HCT116 (cell line): ENCODE measurements around the gene SLC6A19. TPM values are rescaled to one million over a fixed set of nuclear protein-coding genes. Genes with fewer than 3 reads are reported as not detected.

ENCODE experiments used
- ATAC-seq: fragments of 200-7000 bp; cut with Tn5 transposase; 2 replicates; pipeline ENCODE4 v1.9.1; 2020; ENCODE audit warnings: mild to moderate bottlenecking, moderate library complexity
- BruUV-seq: library from RNA; stranded (reverse); fragments of 400-500 nt; replicated peaks from 2 replicates; lab custom pipeline; 2021; lab: Mats Ljungman, UMichigan
- CTCF ChIA-PET: fragments of 300-600 bp; sonication (Branson Sonifier 250); formaldehyde crosslinking; loops from one replicate; lab custom pipeline; 2021; ENCODE audit warnings: antibody characterized with exemption; lab: Charles Lee
- POLR2A ChIA-PET: fragments of 300-600, 350-600 bp; sonication (Branson Sonifier 250); formaldehyde crosslinking; loops from one replicate; lab custom pipeline; 2021; ENCODE audit warnings: antibody characterized with exemption; lab: Charles Lee
- RAD21 ChIA-PET, 2 experiments: fragments of 300-600 bp; sonication (Branson Sonifier 250); formaldehyde crosslinking; loops; one replicate each; lab custom pipeline; 2023; ENCODE audit warnings: low total read pairs in 2 of 2; ENCODE audit not compliant: uncharacterized antibody in 2 of 2, unreplicated experiment in 2 of 2, low non-redundant PET in 1 of 2; lab: Charles Lee
- DNase-seq: peaks from one replicate; pipeline ENCODE4 v3.0.0-alpha.2; 2010; ENCODE audit warnings: low read depth, low spot score
- H2AFZ ChIP-seq: fragments of 200-600 bp; shearing (Covaris generic), sonication (generic); 2 replicates; pipeline ENCODE4 v1.6.1; 2017; ENCODE audit warnings: low read depth, mixed run types, mixed read lengths, antibody characterized with exemption, low read length; ENCODE audit not compliant: poor library complexity, severe bottlenecking
- H3K27ac ChIP-seq: 2 replicates; pipeline ENCODE4 v1.5.1; 2012; ENCODE audit warnings: low read depth, low read length
- H3K27me3 ChIP-seq: fragments of 200-600 bp; sonication (generic); 2 replicates; pipeline ENCODE4 v1.6.1; 2016; ENCODE audit warnings: mixed run types, low read length, mixed read lengths; ENCODE audit not compliant: insufficient read depth
- H3K36me3 ChIP-seq, 2 experiments: fragments of 200-500 bp in 1 of 2; fragments of 200-600 bp in 1 of 2; sonication (Bioruptor generic) in 1 of 2; sonication (generic) in 1 of 2; 2 replicates each; pipeline versions ENCODE4 v1.5.1 to v1.6.1; 2014 to 2016; ENCODE audit warnings: low read length in 2 of 2, inconsistent platforms in 1 of 2, mixed read lengths in 1 of 2, mixed run types in 1 of 2; ENCODE audit not compliant: insufficient read depth in 2 of 2, control insufficient read depth in 1 of 2
- H3K4me1 ChIP-seq, 2 experiments: fragments of 200-600 bp in 1 of 2; sonication (generic) in 1 of 2; 2 replicates each; pipeline versions ENCODE4 v1.5.1 to v1.6.1; 2012 to 2017; ENCODE audit warnings: low read length in 2 of 2, inconsistent platforms in 1 of 2, mild to moderate bottlenecking in 1 of 2, mixed read lengths in 1 of 2, mixed run types in 1 of 2, moderate library complexity in 1 of 2; ENCODE audit not compliant: insufficient read depth in 2 of 2, control insufficient read depth in 1 of 2
- H3K4me2 ChIP-seq: fragments of 200-600 bp; sonication (generic); 2 replicates; pipeline ENCODE4 v1.6.1; 2017; ENCODE audit warnings: mixed run types, low read length, mixed read lengths
- H3K4me3 ChIP-seq, 2 experiments: fragments of 200-600 bp in 1 of 2; sonication (generic) in 1 of 2; replicated peaks in 1 of 2; 2 replicates each; pipeline ENCODE4 v1.5.1; 2011 to 2016; ENCODE audit warnings: low read length in 2 of 2, control low read depth in 1 of 2, low read depth in 1 of 2, mild to moderate bottlenecking in 1 of 2, mixed read lengths in 1 of 2, mixed run types in 1 of 2
- H3K79me2 ChIP-seq: fragments of 200-600 bp; sonication (generic); 2 replicates; pipeline ENCODE4 v1.6.1; 2017; ENCODE audit warnings: mild to moderate bottlenecking, mixed run types, low read length, moderate library complexity, mixed read lengths; ENCODE audit not compliant: insufficient read depth
- H3K9ac ChIP-seq: fragments of 200-600 bp; sonication (generic); 2 replicates; pipeline ENCODE4 v1.6.1; 2016; ENCODE audit warnings: low read length, mixed read lengths
- H3K9me2 ChIP-seq: fragments of 200-600 bp; sonication (generic), shearing (Covaris generic); 2 replicates; pipeline ENCODE4 v1.6.1; 2017; ENCODE audit warnings: mixed run types, mild to moderate bottlenecking, moderate library complexity; ENCODE audit not compliant: insufficient read depth
- H3K9me3 ChIP-seq, 2 experiments: fragments of 200-500 bp in 1 of 2; fragments of 200-600 bp in 1 of 2; sonication (Bioruptor generic) in 1 of 2; sonication (generic) in 1 of 2; 2 replicates each; pipeline ENCODE4 v1.6.1; 2014 to 2017; ENCODE audit warnings: low read length in 2 of 2, mixed read lengths in 2 of 2, inconsistent platforms in 1 of 2, low read depth in 1 of 2, mild to moderate bottlenecking in 1 of 2, mixed run types in 1 of 2, moderate library complexity in 1 of 2; ENCODE audit not compliant: control insufficient read depth in 1 of 2, insufficient read depth in 1 of 2
- H4K20me1 ChIP-seq: fragments of 200-600 bp; sonication (generic), shearing (Covaris generic); 2 replicates; pipeline ENCODE4 v1.6.1; 2017; ENCODE audit warnings: mixed run types, mild to moderate bottlenecking, moderate library complexity; ENCODE audit not compliant: insufficient read depth
- ATF3 ChIP-seq: IDR thresholded peaks from 2 replicates; pipeline ENCODE4 v1.6.1; 2012
- CBX3 ChIP-seq: IDR thresholded peaks from 2 replicates; pipeline ENCODE4 v1.6.1; 2012; ENCODE audit warnings: low read depth
- CEBPB ChIP-seq: IDR thresholded peaks from 2 replicates; pipeline ENCODE4 v1.6.1; 2012; ENCODE audit warnings: low read depth
- EGR1 ChIP-seq: IDR thresholded peaks from 2 replicates; pipeline ENCODE4 v1.6.1; 2012; ENCODE audit warnings: low read depth
- EZH2 ChIP-seq: fragments of 200-600 bp; sonication (generic); IDR thresholded peaks from 2 replicates; pipeline ENCODE4 v1.6.1; 2017; ENCODE audit warnings: antibody characterized with exemption, mixed run types
- FOSL1 ChIP-seq: IDR thresholded peaks from 2 replicates; pipeline ENCODE4 v1.6.1; 2012; ENCODE audit warnings: low read depth
- JUND ChIP-seq: IDR thresholded peaks from 2 replicates; pipeline ENCODE4 v1.6.1; 2012
- POLR2AphosphoS5 ChIP-seq: IDR thresholded peaks from 2 replicates; pipeline ENCODE4 v1.6.1; 2011; ENCODE audit warnings: mild to moderate bottlenecking, low read depth, low read length, moderate library complexity
- REST ChIP-seq: IDR thresholded peaks from 2 replicates; pipeline ENCODE4 v1.6.1; 2012; ENCODE audit warnings: low read depth
- SIN3A ChIP-seq: IDR thresholded peaks from 2 replicates; pipeline ENCODE4 v1.6.1; 2012; ENCODE audit warnings: low read depth
- SRF ChIP-seq: IDR thresholded peaks from 2 replicates; pipeline ENCODE4 v1.6.1; 2012; ENCODE audit warnings: low read depth
- TCF7L2 ChIP-seq: IDR thresholded peaks from 2 replicates; pipeline ENCODE4 v1.7.0; 2011; ENCODE audit warnings: borderline replicate concordance, inconsistent platforms; ENCODE audit not compliant: insufficient read depth, insufficient read length; ENCODE audit errors: extremely low read depth
- YY1 ChIP-seq: IDR thresholded peaks from 2 replicates; pipeline ENCODE4 v1.6.1; 2011; ENCODE audit warnings: low read length, low read depth, moderate library complexity, mild to moderate bottlenecking; ENCODE audit not compliant: insufficient replicate concordance; ENCODE audit errors: extremely low read depth
- ZFX ChIP-seq: fragments of 450-650 bp; IDR thresholded peaks from 2 replicates; pipeline ENCODE4 v1.6.1; 2017
- ZNF274 ChIP-seq: fragments of 200-500 bp; sonication (Bioruptor generic); IDR thresholded peaks from 2 replicates; pipeline ENCODE4 v1.6.1; 2014; ENCODE audit warnings: mild to moderate bottlenecking, low read depth, low read length, inconsistent platforms
- intact Hi-C: fragments of 100-400 bp; cut with micrococcal nuclease; formaldehyde crosslinking; loops from 2 replicates; pipeline ENCODE4 v1.10.0; 2022
- total RNA-seq: library from RNA; stranded (reverse); gene quantifications from one replicate; pipeline ENCODE4 v1.2.1, GENCODE V29; 2021; ENCODE audit not compliant: unreplicated experiment

SLC6A19 gene
- total RNA-seq, 1 experiment from 2014 or later, result not detected

GRCh38 chr5:1199340-1199648 lies 2.1 kb upstream of the SLC6A19 start:
- DNase-seq (no peak), ATAC-seq (no peak)
- ChIA-PET CTCF (no interaction called here), RAD21 (no interaction called here), POLR2A (no interaction called here)
- intact Hi-C loops, result no loop called here
- H3K79me2 ChIP-seq, result no peaks in the 10 kb centered on the region
- H3K9me3 ChIP-seq, result no peaks in the 10 kb centered on the region
- no peaks in the 10 kb centered on the region for H3K9me2 ChIP-seq
- no peak overlapping the region for H2AFZ ChIP-seq
- TF ChIP-seq ATF3, result no peak
- no peak for TF ChIP-seq CBX3
- TF ChIP-seq EZH2, result no peak
- TF ChIP-seq CEBPB, result no peak
- TF ChIP-seq YY1, result no peak
- TF ChIP-seq POLR2AphosphoS5, result no peak
- TF ChIP-seq EGR1, result no peak
- TF ChIP-seq ZFX, result no peak
- TF ChIP-seq TCF7L2, result no peak
- TF ChIP-seq SRF, result no peak
- no peak for TF ChIP-seq ZNF274
- no peak for TF ChIP-seq REST
- TF ChIP-seq JUND, result no peak
- TF ChIP-seq SIN3A, result no peak
- TF ChIP-seq FOSL1, result no peak
- 0 out of 4 replicates have a peak, but pooled peaks cover 0 to 3% of the 10 kb centered on the region in 2 experiments for H3K4me1 ChIP-seq
- H4K20me1 ChIP-seq, result no peaks in the 10 kb centered on the region
- H3K4me2 ChIP-seq, result no peak overlapping the region
- no peaks in the 10 kb centered on the region for H3K36me3 ChIP-seq
- H3K9ac ChIP-seq, result no peak overlapping the region
- H3K27me3 ChIP-seq, result peaks cover 11% of the 10 kb centered on the region; the same call in 1 of the 2 replicates
- BruUV-seq, result no TSS peak
- H3K27ac ChIP-seq, result no peak overlapping the region
- H3K4me3 ChIP-seq, result no peak overlapping the region
